Epidermal melanocyte (primary cell): Measurements from ENCODE around the gene PIR.
A peak's percentile ranks its signal among the peaks of the same experiment; 100 is the strongest.

ENCODE experiments used
- DNase-seq: peaks from one replicate; pipeline ENCODE4 v3.0.0; 2011; ENCODE audit warnings: low spot score; ENCODE audit not compliant: insufficient read length

PIR gene

GRCh38 chrX:15350329-15350996 lies 142.7 kb downstream of the PIR start:
- DNase-seq, result no peak

DNA sequence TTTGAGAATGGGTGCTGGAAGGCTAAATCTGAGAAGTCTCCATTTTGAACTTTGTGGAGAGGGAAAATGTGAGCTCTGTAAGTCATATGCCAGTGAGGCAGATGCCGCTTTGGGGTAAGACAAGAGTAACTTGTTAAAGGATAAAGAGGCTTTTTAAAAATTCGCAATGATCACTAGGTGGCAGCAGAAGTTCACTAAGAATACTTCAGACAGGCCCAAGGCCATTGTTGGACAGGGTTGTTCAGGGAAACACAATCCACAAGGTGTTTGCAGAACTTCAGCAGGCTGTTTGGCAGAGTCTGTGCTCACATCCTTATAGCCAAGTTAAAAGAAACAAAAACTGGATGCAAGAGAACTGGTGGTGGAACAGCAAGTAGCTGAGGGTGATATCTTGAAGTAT lies 144.1 kb downstream of the PIR start:
- peak; percentile 24 for DNase-seq

GRCh38 chrX:15345976-15346375 lies 147.2 kb downstream of the PIR start:
- no peak for DNase-seq

DNA sequence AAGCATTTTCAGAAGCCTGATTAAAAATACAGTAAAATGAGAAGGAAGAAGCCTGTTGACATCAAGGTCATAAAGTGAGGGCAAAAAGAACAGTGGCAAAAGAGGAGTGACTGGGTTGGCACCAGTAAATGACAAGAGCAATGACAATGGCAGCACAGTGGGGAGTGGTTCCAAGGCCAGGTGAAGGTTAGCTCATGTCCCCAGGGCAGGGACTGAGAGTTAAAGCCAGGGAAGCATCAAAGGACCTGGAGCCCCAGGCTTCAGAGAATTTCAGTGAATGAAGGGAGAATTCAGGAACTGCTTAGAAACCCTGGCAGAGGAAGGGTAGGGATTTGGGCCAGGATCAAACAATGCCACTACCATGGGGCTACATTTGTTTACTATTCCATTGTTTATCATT lies 149.0 kb downstream of the PIR start:
- no peak for DNase-seq

GRCh38 chrX:15343075-15343476 lies 150.1 kb downstream of the PIR start:
- DNase-seq, result no peak

DNA sequence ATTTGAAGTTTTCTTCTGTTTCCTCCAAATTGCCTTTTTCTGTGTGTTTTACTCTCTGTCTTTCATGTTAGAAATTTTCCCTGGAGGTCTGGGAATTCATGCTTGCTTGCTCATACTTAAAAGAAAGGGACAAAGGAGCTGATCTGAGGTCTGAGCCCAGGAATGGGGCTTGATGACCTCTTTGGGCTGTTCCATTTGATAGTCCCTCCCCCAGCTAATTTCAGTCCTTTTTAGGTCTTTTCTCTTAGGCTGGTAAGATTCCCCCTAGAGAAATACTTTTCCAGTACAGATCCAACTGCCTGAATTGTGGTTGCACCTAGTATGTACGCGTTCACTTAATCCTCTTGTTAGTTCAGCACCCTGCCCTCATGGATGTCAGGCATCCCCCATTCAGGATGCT lies 152.3 kb downstream of the PIR start:
- DNase-seq, result no peak

DNA sequence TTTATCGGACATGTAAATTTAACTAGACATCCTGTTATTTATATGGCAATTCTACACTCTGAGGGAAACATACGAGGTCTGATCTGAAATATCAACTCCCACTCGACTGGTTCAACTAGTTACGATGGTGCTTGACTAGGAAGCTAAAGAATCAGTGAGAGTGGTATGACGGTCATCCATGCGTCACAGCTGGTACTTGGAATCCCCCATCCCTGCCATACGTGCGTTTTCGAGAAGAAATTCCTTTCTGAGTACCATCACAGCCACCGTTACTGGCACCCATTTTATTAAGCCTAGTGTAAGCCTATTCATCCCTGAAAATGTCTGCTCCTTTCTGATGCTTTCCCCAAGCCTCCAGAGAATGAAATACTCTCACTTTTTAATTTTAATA lies 157.1 kb downstream of the PIR start:
- DNase-seq, result no peak

GRCh38 chrX:15335135-15336022 lies 157.8 kb downstream of the PIR start, which contains the start of gene PIGA:
Gene PIGA (minus strand): TSS chrX:15335523. CDS start chrX:15331930, 3,593 bp downstream.
- peak; percentile 82 for DNase-seq
